CD4-positive, alpha-beta T cell (primary cell): Measurements from ENCODE around the gene TPD52L1. TPM values are rescaled to one million over a fixed set of nuclear protein-coding genes. Genes with fewer than 3 reads are reported as not detected.

Source experiments
- ATAC-seq: fragments of 200-7000 bp; cut with Tn5 transposase; one replicate; pipeline ENCODE4 v1.10.0; 2022; ENCODE audit warnings: mild to moderate bottlenecking; ENCODE audit not compliant: poor library complexity
- CTCF ChIA-PET: fragments of 350-600 bp; sonication (Branson Sonifier 250); formaldehyde crosslinking; loops from one replicate; lab custom pipeline; 2021; ENCODE audit warnings: antibody characterized with exemption, inconsistent platforms; lab: Charles Lee
- POLR2A ChIA-PET: fragments of 350-600 bp; sonication (Branson Sonifier 250); formaldehyde crosslinking; loops from one replicate; lab custom pipeline; 2021; ENCODE audit warnings: antibody characterized with exemption, inconsistent platforms; lab: Charles Lee
- DNase-seq, 14 experiments: peaks; one replicate each; pipeline ENCODE4 v3.0.0-alpha.2; 2013 to 2020; ENCODE audit warnings: mixed read lengths in 2 of 14
- H3K27ac ChIP-seq, 2 donors: one replicate each; pipeline versions ENCODE4 v1.5.1 to v1.7.0; 2013; ENCODE audit warnings: low read length in 2 of 2, low read depth in 1 of 2, mild to moderate bottlenecking in 1 of 2
- H3K27me3 ChIP-seq, 2 experiments: 1 replicate in 1 of 2; 2 replicates in 1 of 2; pipeline versions ENCODE4 v1.6.1 to v1.7.0; 2013; ENCODE audit warnings: low read length in 2 of 2, control low read depth in 1 of 2, mild to moderate bottlenecking in 1 of 2, moderate library complexity in 1 of 2; ENCODE audit not compliant: insufficient read depth in 2 of 2, control insufficient read depth in 1 of 2
- H3K36me3 ChIP-seq: one replicate; pipeline ENCODE4 v1.6.1; 2013; ENCODE audit warnings: low read length, control low read depth; ENCODE audit not compliant: insufficient read depth
- H3K4me1 ChIP-seq: one replicate; pipeline ENCODE4 v1.6.1; 2013; ENCODE audit warnings: low read length, control low read depth; ENCODE audit not compliant: insufficient read depth
- H3K4me3 ChIP-seq: one replicate; pipeline ENCODE4 v1.5.1; 2013; ENCODE audit warnings: mild to moderate bottlenecking, low read length, moderate library complexity
- H3K9me3 ChIP-seq, 2 experiments: 1 replicate in 1 of 2; 2 replicates in 1 of 2; pipeline versions ENCODE4 v1.6.1 to v1.7.0; 2013; ENCODE audit warnings: low read length in 2 of 2, mild to moderate bottlenecking in 2 of 2, control low read depth in 1 of 2, moderate library complexity in 1 of 2; ENCODE audit not compliant: control insufficient read depth in 1 of 2, insufficient read depth in 1 of 2
- H3K27ac Mint-ChIP-seq: one replicate; pipeline ENCODE4 v1.8.0; 2020; ENCODE audit warnings: mixed read lengths
- H3K27me3 Mint-ChIP-seq: one replicate; pipeline ENCODE4 v1.8.0; 2021; ENCODE audit warnings: mixed read lengths
- H3K36me3 Mint-ChIP-seq: one replicate; pipeline ENCODE4 v1.8.0; 2021; ENCODE audit warnings: low read depth, mixed read lengths
- H3K4me1 Mint-ChIP-seq: one replicate; pipeline ENCODE4 v1.8.0; 2021; ENCODE audit warnings: low read depth, mixed read lengths
- H3K4me3 Mint-ChIP-seq: one replicate; pipeline ENCODE4 v1.8.0; 2020; ENCODE audit warnings: mild to moderate bottlenecking, mixed read lengths
- H3K9me3 Mint-ChIP-seq: one replicate; pipeline ENCODE4 v1.8.0; 2020; ENCODE audit warnings: mixed read lengths
- CTCF ChIP-seq: fragments of 200-600 bp; IDR thresholded peaks from one replicate; pipeline ENCODE4 v1.8.0; 2022; ENCODE audit warnings: antibody characterized with exemption, mild to moderate bottlenecking
- intact Hi-C, 2 experiments: fragments of 100-400 bp; cut with DNase I in 1 of 2; cut with micrococcal nuclease in 1 of 2; formaldehyde crosslinking; loops; one replicate each; pipeline versions ENCODE4 v1.15.1 to v1.9.0; 2023 to 2025; cut with DNase I, micrococcal nuclease
- total RNA-seq, 174 experiments: library from RNA in 2 of 174; stranded (reverse) in 2 of 174; gene quantifications; one replicate each; pipeline ENCODE4 v1.2.3 and lab custom pipeline; 2021 to 2026

Gene TPD52L1
- total RNA-seq, 2 experiments from 2014 or later = not detected

GRCh38 chr6:125293587-125293986 is 140.0 kb downstream of the TPD52L1 start:
- H3K36me3 ChIP-seq = peaks cover 63% of the 10 kb centered on the region
- ATAC-seq (no peak), DNase-seq (no peak)
- Mint-ChIP-seq H3K27ac (no peak overlapping the region), H3K4me1 (peaks cover 46% of the 10 kb centered on the region), H3K27me3 (no peaks in the 10 kb centered on the region), H3K4me3 (no peak overlapping the region), H3K9me3 (no peaks in the 10 kb centered on the region), H3K36me3 (peaks cover 89% of the 10 kb centered on the region)
- H3K4me3 ChIP-seq = no peak overlapping the region
- H3K27ac ChIP-seq = no peak overlapping the region
- no peak for TF ChIP-seq CTCF
- no peaks in the 10 kb centered on the region for H3K27me3 ChIP-seq
- ChIA-PET CTCF (no interaction called here), POLR2A (interaction anchor here (1.4 to 2.1 kb wide), 2 partner anchors 8 to 463 kb away, joined by 3 to 15 read pairs; partner anchors contain the start of gene HDDC2)
- no peaks in the 10 kb centered on the region for H3K4me1 ChIP-seq
- H3K9me3 ChIP-seq = no peaks in the 10 kb centered on the region
- intact Hi-C loops = no loop called here

- Mint-ChIP-seq H3K27me3 (no peaks in the 10 kb centered on the region), H3K36me3 (peaks cover 94% of the 10 kb centered on the region), H3K4me3 (no peak overlapping the region), H3K4me1 (peaks cover 47% of the 10 kb centered on the region), H3K27ac (no peak overlapping the region), H3K9me3 (no peaks in the 10 kb centered on the region)
- no peak for TF ChIP-seq CTCF
- H3K36me3 ChIP-seq = peaks cover 64% of the 10 kb centered on the region
- no peak overlapping the region for H3K27ac ChIP-seq
- DNase-seq = no peak
- CTCF ChIA-PET = no interaction called here
- no peak for ATAC-seq
- H3K9me3 ChIP-seq = no peaks in the 10 kb centered on the region
- POLR2A ChIA-PET = interaction anchor here (2.1 kb wide), 1 partner anchor 7 kb away, joined by 15 read pairs; the partner anchor contains the start of gene HDDC2
- no peaks in the 10 kb centered on the region for H3K27me3 ChIP-seq
- intact Hi-C loops = no loop called here
- no peak overlapping the region for H3K4me3 ChIP-seq
- peaks cover 2% of the 10 kb centered on the region for H3K4me1 ChIP-seq
These were observed 140.5 kb downstream of the TPD52L1 start for GRCh38 chr6:125294036-125294435.

GRCh38 chr6:125294925-125295324 is 141.4 kb downstream of the TPD52L1 start:
- H3K4me1 Mint-ChIP-seq = peaks cover 55% of the 10 kb centered on the region
- no peak overlapping the region for H3K27ac Mint-ChIP-seq
- ChIA-PET CTCF (no interaction called here), POLR2A (no interaction called here)
- no peak for TF ChIP-seq CTCF
- H3K36me3 ChIP-seq = peaks cover 63% of the 10 kb centered on the region
- H3K36me3 Mint-ChIP-seq = peaks cover 96% of the 10 kb centered on the region
- H3K4me3 Mint-ChIP-seq = no peak overlapping the region
- intact Hi-C loops = no loop called here
- H3K27ac ChIP-seq = no peak overlapping the region
- no peaks in the 10 kb centered on the region for H3K27me3 Mint-ChIP-seq
- no peaks in the 10 kb centered on the region for H3K27me3 ChIP-seq
- no peaks in the 10 kb centered on the region for H3K9me3 ChIP-seq
- H3K9me3 Mint-ChIP-seq = no peaks in the 10 kb centered on the region
- peaks cover 10% of the 10 kb centered on the region for H3K4me1 ChIP-seq
- no peak for ATAC-seq
- H3K4me3 ChIP-seq = no peak overlapping the region
- no peak for DNase-seq
